K562 (cell line): ENCODE data around the gene CABP2. TPM values are rescaled to one million over a fixed set of nuclear protein-coding genes. Genes with fewer than 3 reads are reported as not detected.

Source experiments
- ARNT ChIP-seq, 2 experiments: fragments of 450-650 bp; IDR thresholded peaks; 2 replicates each; pipeline ENCODE4 v1.6.1; 2016; ENCODE audit warnings: mild to moderate bottlenecking in 1 of 2
- E2F1 ChIP-seq: sonication (generic); formaldehyde crosslinking; IDR thresholded peaks from 2 replicates; pipeline ENCODE4 v1.8.1; 2023; ENCODE audit warnings: mild to moderate bottlenecking, missing genetic modification reagents, moderate library complexity
- ESRRA ChIP-seq: fragments of 450-650 bp; IDR thresholded peaks from 2 replicates; pipeline ENCODE4 v1.6.1; 2014; ENCODE audit warnings: low read depth, mild to moderate bottlenecking, moderate library complexity, borderline replicate concordance
- FOXK2 ChIP-seq, 2 experiments: fragments of 450-650 bp; IDR thresholded peaks in 1 of 2; conservative IDR thresholded peaks in 1 of 2; 2 replicates each; pipeline ENCODE4 v1.6.1; 2016; ENCODE audit warnings: low read depth in 2 of 2, mild to moderate bottlenecking in 1 of 2
- HDAC1 ChIP-seq, 2 experiments: fragments of 450-650 bp; IDR thresholded peaks; 2 replicates each; pipeline ENCODE4 v1.6.1; 2016 to 2017; ENCODE audit warnings: inconsistent platforms in 1 of 2, mild to moderate bottlenecking in 1 of 2, moderate library complexity in 1 of 2
- ID3 ChIP-seq, 2 experiments: fragments of 250-450 bp in 1 of 2; fragments of 450-650 bp in 1 of 2; sonication (Bioruptor Pico) in 1 of 2; IDR thresholded peaks; 2 replicates each; pipeline versions ENCODE4 v1.6.1 to v1.8.0; 2016 to 2021; ENCODE audit warnings: mild to moderate bottlenecking in 2 of 2, moderate library complexity in 2 of 2, missing compliant biosample characterization in 1 of 2, missing genetic modification characterization in 1 of 2
- ILF3 ChIP-seq: fragments of 450-650 bp; IDR thresholded peaks from 2 replicates; pipeline ENCODE4 v1.6.1; 2018; ENCODE audit warnings: antibody characterized with exemption, mild to moderate bottlenecking, moderate library complexity, borderline replicate concordance
- L3MBTL2 ChIP-seq: fragments of 450-650 bp; IDR thresholded peaks from 2 replicates; pipeline ENCODE4 v1.6.1; 2016; ENCODE audit warnings: mild to moderate bottlenecking, moderate library complexity
- NKRF ChIP-seq: fragments of 450-650 bp; IDR thresholded peaks from 2 replicates; pipeline ENCODE4 v1.6.1; 2016; ENCODE audit warnings: borderline replicate concordance
- NR0B1 ChIP-seq: fragments of 450-650 bp; IDR thresholded peaks from one replicate; pipeline ENCODE4 v1.6.1; 2018; ENCODE audit warnings: mild to moderate bottlenecking, moderate library complexity; ENCODE audit not compliant: partially characterized antibody
- PHB2 ChIP-seq: fragments of 450-650 bp; IDR thresholded peaks from 2 replicates; pipeline ENCODE4 v1.6.1; 2017; ENCODE audit warnings: low read depth
- POLR2AphosphoS2 ChIP-seq: IDR thresholded peaks from 2 replicates; pipeline ENCODE4 v1.6.1; 2012; ENCODE audit warnings: low read length, improper control_type of control experiment
- POLR2B ChIP-seq: fragments of 450-650 bp; IDR thresholded peaks from 2 replicates; pipeline ENCODE4 v1.6.1; 2018; ENCODE audit warnings: low read depth; ENCODE audit not compliant: partially characterized antibody
- SIN3B ChIP-seq: fragments of 450-650 bp; IDR thresholded peaks from 2 replicates; pipeline ENCODE4 v1.6.1; 2017; ENCODE audit warnings: low read depth, mild to moderate bottlenecking, moderate library complexity
- YY1 ChIP-seq, 3 experiments: IDR thresholded peaks; 2 replicates each; pipeline ENCODE4 v1.6.1; 2011; ENCODE audit warnings: low read length in 2 of 3, mild to moderate bottlenecking in 2 of 3, moderate library complexity in 2 of 3, borderline replicate concordance in 1 of 3, control low read depth in 1 of 3, low read depth in 1 of 3; ENCODE audit not compliant: insufficient read depth in 3 of 3, insufficient replicate concordance in 2 of 3, control insufficient read depth in 1 of 3, insufficient read length in 1 of 3; ENCODE audit errors: extremely low read depth in 1 of 3
- ZNF274 ChIP-seq: IDR thresholded peaks from 2 replicates; pipeline ENCODE4 v1.6.1; 2011; ENCODE audit warnings: low read depth, mild to moderate bottlenecking, low read length, moderate library complexity, borderline replicate concordance
- ZNF347 ChIP-seq: fragments of 450-650 bp; formaldehyde crosslinking; IDR thresholded peaks from 2 replicates; pipeline ENCODE4 v1.4.0; 2020; ENCODE audit warnings: low read depth, mild to moderate bottlenecking, moderate library complexity
- ZNF551 ChIP-seq: fragments of 250-450 bp; sonication (Bioruptor Pico); IDR thresholded peaks from 2 replicates; pipeline ENCODE4 v1.5.0; 2021; ENCODE audit warnings: mild to moderate bottlenecking, moderate library complexity
- ZNF639 ChIP-seq, 2 experiments: fragments of 200-800 bp in 1 of 2; sonication (Bioruptor generic) in 1 of 2; sonication (generic) in 1 of 2; formaldehyde crosslinking in 1 of 2; IDR thresholded peaks in 1 of 2; conservative IDR thresholded peaks in 1 of 2; 2 replicates each; pipeline versions ENCODE4 v1.5.0 to v1.6.1; 2016 to 2020; ENCODE audit warnings: missing compliant biosample characterization in 1 of 2, missing genetic modification characterization in 1 of 2, missing genetic modification reagents in 1 of 2
- polyA plus RNA-seq, 8 experiments: library from polyadenylated mRNA; depleted of rRNA in 4 of 8; stranded (reverse) in 5 of 8; unstranded in 3 of 8; fragments of >200 nt; fragmentation: Nextera tagmentation in 2 of 8; fragmentation: Illumina TruSeq in 1 of 8; extraction: Ambion mirVana in 2 of 8; extraction: Trizol in 1 of 8; gene quantifications; 2 replicates each; pipeline versions ENCODE4 v1.2.1 to v1.2.3, GENCODE V29; 2011 to 2014; ENCODE audit warnings: inconsistent platforms in 1 of 8, missing spikeins in 1 of 8
- total RNA-seq, 7 experiments: library from RNA; depleted of rRNA in 6 of 7; stranded (reverse); fragments of >200 nt in 6 of 7; fragmentation: Illumina TruSeq in 2 of 7; extraction: Trizol in 2 of 7; gene quantifications; 2 replicates each; pipeline versions ENCODE4 v1.2.1 to v1.2.3, GENCODE V29; 2011 to 2021; ENCODE audit warnings: low replicate concordance in 1 of 7

The CABP2 gene
- total and polyA plus RNA-seq, 9 of the 15 experiments (the other 6 are each of a cell fraction or from before 2014, with no cell fraction given), result not detected

GRCh38 chr11:67508486-67509121 is 14.6 kb downstream of the CABP2 start (continued):
- no peak for TF ChIP-seq ZNF551 (CRISPR knock-in tag)
- TF ChIP-seq NR0B1, result no peak
- peak; percentile 65 for TF ChIP-seq POLR2B
- no peak for TF ChIP-seq ID3 (CRISPR knock-in tag; IDR thresholded peaks at IDR 0.05)
- TF ChIP-seq ID3 (tag; IDR thresholded peaks at IDR 0.05), result no peak
- peak in 1 of 2 experiments; percentile 22 for TF ChIP-seq FOXK2 (conservative IDR thresholded peaks at IDR 0.05 in 1 of 2, IDR thresholded peaks at IDR 0.05 in 1 of 2; ENCODE audit: low read depth in 2 of 2)
- TF ChIP-seq ZNF347 (CRISPR knock-in tag), result no peak
- peak; percentile 19; the same call in 1 of the 2 replicates for TF ChIP-seq ZNF274
- TF ChIP-seq E2F1, result 0 out of 2 replicates have a peak, but pooled peaks have one; percentile 16
- TF ChIP-seq POLR2AphosphoS2, result no peak
- TF ChIP-seq SIN3B, result peak; percentile 97
- no peak; the same call in 1 of the 2 replicates for TF ChIP-seq ESRRA
- peak; percentile 93 for TF ChIP-seq NKRF
- TF ChIP-seq ARNT (IDR thresholded peaks at IDR 0.05), result no peak
- TF ChIP-seq YY1 (IDR thresholded peaks at IDR 0.05; ENCODE audit: borderline replicate concordance in 1 of 3, control insufficient read depth in 1 of 3, extremely low read depth in 1 of 3, insufficient read depth in 3 of 3, insufficient read length in 1 of 3, insufficient replicate concordance in 2 of 3, low read depth in 1 of 3, low read length in 2 of 3), result peak in 2 of 3 experiments; percentile 64 to 69
- peak in 1 of 2 experiments; percentile 95; a peak in 2 of 4 replicates for TF ChIP-seq HDAC1 (IDR thresholded peaks at IDR 0.05)
- TF ChIP-seq ZNF639 (CRISPR knock-in tag; conservative IDR thresholded peaks at IDR 0.05 in 1 of 2, IDR thresholded peaks at IDR 0.05 in 1 of 2), result peak in 1 of 2 experiments; percentile 79; a peak in 1 of 4 replicates
- TF ChIP-seq PHB2, result no peak
- TF ChIP-seq ILF3, result no peak
- 0 out of 2 replicates have a peak, but pooled peaks have one; percentile 26 for TF ChIP-seq L3MBTL2
